Activated CD8-positive, alpha-beta T cell treated with anti-CD3 and anti-CD28 coated beads for 36 hours (primary cell): ENCODE measurements around the gene CBX4. TPM values are rescaled to one million over a fixed set of nuclear protein-coding genes. Genes with fewer than 3 reads are reported as not detected.

Experiments
- ATAC-seq: fragments of 200-7000 bp; cut with Tn5 transposase; one replicate; pipeline ENCODE4 v1.10.0; 2021; ENCODE audit warnings: mild to moderate bottlenecking, moderate library complexity
- CTCF ChIA-PET: fragments of 350-600 bp; sonication (Branson Sonifier 250); formaldehyde crosslinking; loops from one replicate; lab custom pipeline; 2021; ENCODE audit warnings: antibody characterized with exemption; lab: Charles Lee
- POLR2A ChIA-PET: fragments of 350-600 bp; sonication (Branson Sonifier 250); formaldehyde crosslinking; loops from one replicate; lab custom pipeline; 2021; ENCODE audit warnings: antibody characterized with exemption; lab: Charles Lee
- DNase-seq: peaks from one replicate; pipeline ENCODE4 v3.0.0-alpha.2; 2020
- H3K27ac Mint-ChIP-seq: one replicate; pipeline ENCODE4 v1.8.0; 2021; ENCODE audit warnings: mild to moderate bottlenecking, mixed read lengths
- H3K27me3 Mint-ChIP-seq: one replicate; pipeline ENCODE4 v1.8.0; 2021; ENCODE audit warnings: mixed read lengths
- H3K36me3 Mint-ChIP-seq: one replicate; pipeline ENCODE4 v1.8.0; 2021; ENCODE audit warnings: low read depth, mixed read lengths
- H3K4me1 Mint-ChIP-seq: one replicate; pipeline ENCODE4 v1.8.0; 2021; ENCODE audit warnings: low read depth, mixed read lengths
- H3K4me3 Mint-ChIP-seq: one replicate; pipeline ENCODE4 v1.8.0; 2021; ENCODE audit warnings: mild to moderate bottlenecking, moderate library complexity, mixed read lengths
- H3K9me3 Mint-ChIP-seq: one replicate; pipeline ENCODE4 v1.8.0; 2021; ENCODE audit warnings: mixed read lengths
- intact Hi-C: fragments of 100-400 bp; cut with micrococcal nuclease; formaldehyde crosslinking; loops from one replicate; pipeline ENCODE4 v1.10.0; 2022
- total RNA-seq, 2 experiments: library from RNA; stranded (reverse); gene quantifications; one replicate each; pipeline ENCODE4 v1.2.3, GENCODE V29; 2021
- TF ChIP-seq, protein P1 (sequence below): fragments of 200-600 bp; IDR thresholded peaks from one replicate; pipeline ENCODE4 v1.8.0; 2022; ENCODE audit warnings: antibody characterized with exemption, mild to moderate bottlenecking

Gene CBX4
- total RNA-seq, 2 experiments from 2014 or later: 23.9 to 28.0 TPM

DNA sequence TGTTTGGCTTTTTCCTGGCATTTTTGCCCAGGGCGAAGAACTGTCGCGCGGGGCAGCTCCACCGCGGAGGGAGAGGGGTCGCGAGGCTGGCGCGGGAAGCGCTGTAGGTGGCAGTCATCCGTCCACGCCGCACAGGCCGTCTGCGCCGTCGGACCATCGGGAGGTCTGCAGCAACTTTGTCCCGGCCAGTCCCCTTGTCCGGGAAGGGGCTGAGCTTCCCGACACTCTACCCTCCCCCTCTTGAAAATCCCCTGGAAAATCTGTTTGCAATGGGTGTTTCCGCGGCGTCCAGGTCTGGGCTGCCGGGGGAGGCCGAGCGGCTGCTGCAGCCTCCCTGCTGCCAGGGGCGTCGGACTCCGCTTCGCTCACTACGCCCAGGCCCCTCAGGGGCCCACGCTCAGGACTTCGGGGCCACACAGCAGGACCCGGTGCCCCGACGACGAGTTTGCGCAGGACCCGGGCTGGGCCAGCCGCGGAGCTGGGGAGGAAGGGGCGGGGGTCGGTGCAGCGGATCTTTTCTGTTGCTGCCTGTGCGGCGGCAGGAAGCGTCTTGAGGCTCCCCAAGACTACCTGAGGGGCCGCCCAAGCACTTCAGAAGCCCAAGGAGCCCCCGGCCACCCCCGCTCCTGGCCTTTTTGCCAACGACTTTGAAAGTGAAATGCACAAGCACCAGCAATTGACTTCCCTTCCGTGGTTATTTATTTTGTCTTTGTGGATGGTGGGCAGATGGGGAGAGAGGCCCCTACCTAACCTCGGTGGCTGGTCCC lies 2.3 kb upstream of the CBX4 start:
- intact Hi-C loops: loop anchor here (10.0 kb wide), 1 partner anchor 97 kb away; no protein-coding TSS in a partner anchor
- H3K9me3 Mint-ChIP-seq: no peaks in the 10 kb centered on the region
- no peak for ATAC-seq
- DNase-seq: peak; percentile 69
- peak overlapping the region; percentile 49 for H3K4me3 Mint-ChIP-seq
- H3K4me1 Mint-ChIP-seq: peaks cover 39% of the 10 kb centered on the region
- TF ChIP-seq, protein P1, sequence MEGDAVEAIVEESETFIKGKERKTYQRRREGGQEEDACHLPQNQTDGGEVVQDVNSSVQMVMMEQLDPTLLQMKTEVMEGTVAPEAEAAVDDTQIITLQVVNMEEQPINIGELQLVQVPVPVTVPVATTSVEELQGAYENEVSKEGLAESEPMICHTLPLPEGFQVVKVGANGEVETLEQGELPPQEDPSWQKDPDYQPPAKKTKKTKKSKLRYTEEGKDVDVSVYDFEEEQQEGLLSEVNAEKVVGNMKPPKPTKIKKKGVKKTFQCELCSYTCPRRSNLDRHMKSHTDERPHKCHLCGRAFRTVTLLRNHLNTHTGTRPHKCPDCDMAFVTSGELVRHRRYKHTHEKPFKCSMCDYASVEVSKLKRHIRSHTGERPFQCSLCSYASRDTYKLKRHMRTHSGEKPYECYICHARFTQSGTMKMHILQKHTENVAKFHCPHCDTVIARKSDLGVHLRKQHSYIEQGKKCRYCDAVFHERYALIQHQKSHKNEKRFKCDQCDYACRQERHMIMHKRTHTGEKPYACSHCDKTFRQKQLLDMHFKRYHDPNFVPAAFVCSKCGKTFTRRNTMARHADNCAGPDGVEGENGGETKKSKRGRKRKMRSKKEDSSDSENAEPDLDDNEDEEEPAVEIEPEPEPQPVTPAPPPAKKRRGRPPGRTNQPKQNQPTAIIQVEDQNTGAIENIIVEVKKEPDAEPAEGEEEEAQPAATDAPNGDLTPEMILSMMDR: no peak
- CTCF ChIA-PET: interaction anchor here (0.8 to 5.2 kb wide), 15 partner anchors 8 to 152 kb away, joined by 3 to 48 read pairs (median 5); no protein-coding TSS in a partner anchor
- POLR2A ChIA-PET: interaction anchor here (0.9 to 2.5 kb wide), 7 partner anchors 9 to 124 kb away, joined by 3 to 11 read pairs (median 4); partner anchors contain the start of gene CBX2
- no peak overlapping the region for H3K27ac Mint-ChIP-seq
- H3K27me3 Mint-ChIP-seq: peaks cover 42% of the 10 kb centered on the region
- H3K36me3 Mint-ChIP-seq: peaks cover 6% of the 10 kb centered on the region

DNA sequence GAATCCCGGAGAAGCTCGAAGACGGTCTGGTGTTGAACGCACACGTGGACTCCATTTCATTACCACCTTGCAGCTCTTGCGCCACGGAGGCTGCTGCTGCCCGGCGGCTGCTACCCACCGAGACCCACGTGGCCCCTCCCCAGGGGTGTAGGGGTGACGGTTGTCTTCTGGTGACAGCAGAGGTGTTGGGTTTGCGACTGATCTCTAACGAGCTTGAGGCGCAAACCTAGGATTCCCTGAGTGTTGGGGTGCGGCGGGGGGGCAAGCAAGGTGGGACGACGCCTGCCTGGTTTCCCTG lies 1.7 kb upstream of the CBX4 start:
- no peaks in the 10 kb centered on the region for H3K9me3 Mint-ChIP-seq
- H3K27ac Mint-ChIP-seq: no peak overlapping the region
- H3K4me1 Mint-ChIP-seq: peaks cover 40% of the 10 kb centered on the region
- H3K27me3 Mint-ChIP-seq: peaks cover 37% of the 10 kb centered on the region
- no peak for ATAC-seq
- H3K36me3 Mint-ChIP-seq: peaks cover 6% of the 10 kb centered on the region
- TF ChIP-seq, protein P1: no peak
- POLR2A ChIA-PET: interaction anchor here (1.0 to 2.9 kb wide), 10 partner anchors 10 to 125 kb away, joined by 3 to 19 read pairs (median 5); partner anchors contain the start of genes CBX2 and CBX8
- no peak overlapping the region for H3K4me3 Mint-ChIP-seq
- intact Hi-C loops: loop anchor here (10.0 kb wide), 1 partner anchor 96 kb away; no protein-coding TSS in a partner anchor
- CTCF ChIA-PET: interaction anchor here (0.8 to 5.2 kb wide), 15 partner anchors 10 to 308 kb away, joined by 3 to 48 read pairs (median 6); partner anchors contain the start of gene CBX8
- peak; percentile 21 for DNase-seq

DNA sequence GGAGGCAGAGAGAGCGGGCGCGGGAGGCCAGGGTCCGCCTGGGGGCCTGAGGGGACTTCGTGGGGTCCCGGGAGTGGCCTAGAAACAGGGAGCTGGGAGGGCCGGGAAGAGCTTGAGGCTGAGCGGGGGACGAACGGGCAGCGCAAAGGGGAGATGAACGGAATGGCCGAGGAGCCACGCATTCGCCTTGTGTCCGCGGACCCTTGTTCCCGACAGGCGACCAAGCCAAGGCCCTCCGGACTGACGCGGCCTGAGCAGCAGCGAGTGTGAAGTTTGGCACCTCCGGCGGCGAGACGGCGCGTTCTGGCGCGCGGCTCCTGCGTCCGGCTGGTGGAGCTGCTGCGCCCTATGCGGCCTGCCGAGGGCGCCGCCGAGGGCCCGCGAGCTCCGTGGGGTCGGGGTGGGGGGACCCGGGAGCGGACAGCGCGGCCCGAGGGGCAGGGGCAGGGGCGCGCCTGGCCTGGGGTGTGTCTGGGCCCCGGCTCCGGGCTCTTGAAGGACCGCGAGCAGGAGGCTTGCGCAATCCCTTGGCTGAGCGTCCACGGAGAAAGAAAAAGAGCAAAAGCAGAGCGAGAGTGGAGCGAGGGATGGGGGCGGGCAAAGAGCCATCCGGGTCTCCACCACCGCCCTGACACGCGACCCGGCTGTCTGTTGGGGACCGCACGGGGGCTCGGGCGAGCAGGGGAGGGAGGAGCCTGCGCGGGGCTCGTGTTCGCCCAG lies 1.2 kb upstream of the CBX4 start:
- Mint-ChIP-seq H3K27me3 (peaks cover 33% of the 10 kb centered on the region), H3K4me3 (no peak overlapping the region), H3K36me3 (peaks cover 6% of the 10 kb centered on the region), H3K9me3 (no peaks in the 10 kb centered on the region), H3K27ac (no peak overlapping the region), H3K4me1 (peaks cover 40% of the 10 kb centered on the region)
- CTCF ChIA-PET: interaction anchor here (0.8 to 5.2 kb wide), 20 partner anchors 10 to 309 kb away, joined by 3 to 48 read pairs (median 4); partner anchors contain the start of gene CBX8
- peak; percentile 46 for DNase-seq
- POLR2A ChIA-PET: interaction anchor here (1.0 to 2.9 kb wide), 11 partner anchors 11 to 155 kb away, joined by 3 to 19 read pairs (median 5); partner anchors contain the start of genes CBX2 and CBX8
- TF ChIP-seq, protein P1: no peak
- ATAC-seq: no peak
- intact Hi-C loops: loop anchor here (10.0 kb wide), 1 partner anchor 96 kb away; no protein-coding TSS in a partner anchor

DNA sequence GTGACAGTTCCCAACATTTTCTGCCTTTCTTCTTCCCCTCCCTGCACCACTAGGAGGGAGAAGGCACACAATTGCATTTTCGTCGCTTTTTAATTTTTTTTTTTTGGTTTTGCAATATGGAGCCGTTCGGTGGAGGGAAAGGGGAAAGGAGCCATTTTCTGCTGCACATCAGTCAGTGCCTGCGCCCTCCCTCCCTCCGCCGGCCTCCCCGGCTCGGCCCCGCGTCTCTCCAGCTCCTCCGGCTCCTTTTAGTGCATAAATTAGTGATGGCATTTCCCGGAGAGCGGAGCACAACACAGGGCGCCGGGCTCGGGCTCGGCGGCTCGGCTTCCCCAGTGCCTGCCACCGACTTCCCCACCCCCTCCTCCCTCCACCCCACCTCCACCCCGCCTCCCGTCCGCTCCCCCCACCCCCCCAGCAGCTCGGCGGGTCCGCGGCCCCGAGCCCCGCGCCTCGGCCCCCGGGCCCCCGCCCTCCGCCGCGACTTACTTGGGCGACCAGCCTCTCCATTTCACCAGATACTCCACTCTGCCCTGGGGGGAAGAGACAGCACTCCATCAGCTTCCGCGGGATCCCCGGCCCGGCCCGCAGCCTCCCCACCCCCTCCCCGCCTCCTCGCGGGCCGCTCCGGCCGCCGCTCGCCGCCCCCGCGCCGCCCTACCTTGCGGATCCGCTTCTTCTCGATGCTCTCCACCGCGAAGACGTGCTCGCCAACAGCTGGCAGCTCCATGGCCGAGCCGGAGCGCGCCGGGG lies 542 bp downstream of the CBX4 start:
- no peaks in the 10 kb centered on the region for H3K9me3 Mint-ChIP-seq

More for the DNA sequence above, 542 bp downstream of the CBX4 start:
- peak; percentile 78 for DNase-seq
- Mint-ChIP-seq H3K4me1 (peaks cover 47% of the 10 kb centered on the region), H3K36me3 (peaks cover 15% of the 10 kb centered on the region), H3K27me3 (peaks cover 31% of the 10 kb centered on the region), H3K4me3 (peak overlapping the region; percentile 91), H3K27ac (peak overlapping the region; percentile 92)
- intact Hi-C loops: loop anchor here (5.0 kb wide), 1 partner anchor 41 kb away; the partner anchor contains the start of gene CBX8
- TF ChIP-seq, protein P1: no peak
- ChIA-PET POLR2A (interaction anchor here (0.7 to 2.9 kb wide), 14 partner anchors 21 to 720 kb away, joined by 3 to 19 read pairs (median 8); partner anchors contain the start of gene CBX8), CTCF (interaction anchor here (0.8 to 5.2 kb wide), 17 partner anchors 10 to 170 kb away, joined by 3 to 48 read pairs (median 4); partner anchors contain the start of gene CBX8)
- ATAC-seq: peak; percentile 27
